Stimulated activated CD8-positive, alpha-beta memory T cell treated with anti-CD3 and anti-CD28 coated beads, Interleukin-15, amount 100 ng/mL, for 1 hour (primary cell): ENCODE results near the gene GTF3A.

Experiments
- DNase-seq: peaks from one replicate; pipeline ENCODE4 v3.0.0-alpha.2; 2020; ENCODE audit warnings: low read depth

GTF3A gene

DNA sequence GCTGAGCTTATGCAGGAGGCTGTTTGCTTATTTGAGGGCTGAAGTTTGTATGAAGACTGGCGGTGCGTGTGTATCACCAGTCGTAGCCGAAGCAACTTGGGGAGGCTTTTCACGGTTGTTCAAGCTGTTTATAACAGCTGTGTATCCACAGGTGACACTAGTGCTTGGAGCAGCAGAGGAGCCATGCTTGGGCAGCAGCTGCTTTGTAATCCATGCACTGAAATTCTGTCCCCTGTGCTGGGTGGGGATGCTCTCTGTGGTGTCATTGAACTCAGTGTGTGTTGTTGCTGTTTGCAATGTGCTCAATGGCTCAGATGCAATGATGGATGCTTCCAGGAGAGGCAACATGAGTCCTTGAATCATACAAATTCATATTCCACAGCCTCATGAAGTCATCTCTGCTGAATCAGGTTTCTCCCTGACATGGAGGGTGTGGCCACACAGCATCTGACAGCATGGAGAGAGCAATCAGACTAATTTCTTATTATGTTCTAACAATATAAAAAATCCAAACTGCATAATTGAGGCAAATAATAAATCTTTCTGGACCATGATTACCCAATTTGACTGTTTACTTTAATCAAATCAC, 18.8 kb upstream of the GTF3A start:
- no peak for DNase-seq

GRCh38 chr13:27406178-27406939, 18.1 kb upstream of the GTF3A start:
- DNase-seq = no peak

GRCh38 chr13:27408074-27408473, 16.3 kb upstream of the GTF3A start:
- no peak for DNase-seq

DNA sequence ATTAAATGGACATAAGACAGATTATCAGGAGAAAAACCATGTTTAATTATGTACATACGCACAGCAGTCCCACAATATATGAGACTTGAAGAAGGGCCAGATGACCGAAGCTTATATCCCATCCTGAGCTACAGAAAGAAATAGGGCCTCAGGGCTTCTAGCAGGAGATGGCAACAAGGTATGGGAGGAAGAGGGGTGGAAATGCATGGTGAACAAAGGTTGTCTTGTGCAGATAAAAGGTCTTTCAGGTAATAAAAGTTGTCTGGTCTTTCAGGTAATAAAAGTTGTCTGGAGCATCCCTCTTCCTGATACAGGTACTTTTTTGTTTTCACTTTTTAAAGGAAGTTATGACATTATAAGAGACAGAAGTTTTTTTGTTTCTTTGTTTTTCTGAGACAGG, 15.4 kb upstream of the GTF3A start:
- no peak for DNase-seq

GRCh38 chr13:27411341-27411740, 13.1 kb upstream of the GTF3A start:
- DNase-seq = no peak

DNA sequence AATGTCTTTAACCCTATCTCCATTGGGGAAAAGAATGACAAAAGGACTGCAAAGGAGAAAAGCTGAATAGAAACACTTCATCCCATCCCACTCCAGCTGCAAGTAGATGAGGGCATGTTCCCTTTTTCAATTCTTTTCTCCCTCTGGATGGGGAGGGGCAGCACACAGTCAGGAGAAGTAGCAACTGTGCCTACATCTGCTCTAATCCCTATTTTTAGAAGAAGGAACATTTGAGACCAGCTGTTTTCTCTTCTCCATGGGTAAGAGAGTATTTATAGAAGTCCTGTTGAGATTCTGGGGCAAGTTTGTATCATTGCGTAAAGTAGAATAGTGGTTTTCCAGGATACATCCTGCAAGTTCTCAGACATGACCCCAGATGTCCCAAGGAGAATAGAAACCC, 9.3 kb upstream of the GTF3A start:
- no peak for DNase-seq

DNA sequence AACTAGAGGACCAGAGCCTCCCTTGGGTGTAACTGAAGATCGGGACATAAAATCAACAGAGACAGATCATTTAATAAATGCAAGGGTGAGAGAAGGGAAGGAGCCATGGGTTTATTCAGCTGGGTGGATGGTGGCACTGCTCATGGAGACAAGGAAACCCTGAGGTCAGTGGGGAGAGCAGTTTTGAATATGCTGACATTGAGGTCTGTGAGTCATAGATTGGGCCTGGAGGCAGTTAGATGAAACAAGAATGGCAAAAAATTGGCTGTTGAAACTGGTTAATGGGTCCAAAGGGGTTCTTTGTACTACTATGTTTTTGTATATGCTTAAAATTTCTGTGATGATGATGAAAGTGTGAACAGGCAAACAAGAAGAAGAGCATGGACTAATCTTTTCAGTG, 5.1 kb upstream of the GTF3A start:
- no peak for DNase-seq

DNA sequence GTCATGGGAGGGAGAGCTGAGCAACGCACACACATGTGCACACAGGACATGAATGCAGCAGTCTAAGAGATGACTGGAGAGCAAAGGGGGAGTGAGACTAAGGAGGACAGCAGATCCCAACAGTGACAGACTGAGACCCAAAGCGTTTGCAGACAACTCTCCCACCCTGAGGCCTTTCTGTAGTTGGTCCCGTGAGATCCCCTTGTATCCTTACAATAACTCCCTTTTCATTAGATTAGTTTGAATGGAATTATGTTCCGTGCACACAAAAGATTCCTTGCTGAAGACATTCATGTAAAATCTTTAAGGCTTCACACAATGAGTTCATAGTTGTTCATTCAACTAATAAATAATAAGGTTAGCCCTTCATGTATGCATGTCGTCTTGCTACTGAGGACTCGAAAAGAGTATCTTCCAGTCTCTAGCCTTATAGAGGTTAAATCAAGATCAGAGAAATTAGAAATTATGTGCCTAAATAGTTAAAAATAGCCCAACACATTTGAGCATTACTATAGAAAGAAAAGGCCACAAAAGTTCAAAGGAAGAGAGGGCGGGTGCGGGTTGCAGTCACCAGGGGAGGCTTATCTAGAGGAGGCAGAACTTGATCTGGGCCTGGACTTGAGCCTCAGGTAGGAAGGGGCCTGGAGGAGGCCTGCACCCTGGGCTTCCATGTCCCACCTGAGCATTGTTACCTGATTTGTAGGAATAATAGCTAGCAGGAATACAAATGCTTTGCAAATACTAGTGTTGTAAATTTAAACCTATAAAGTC, 3.1 kb upstream of the GTF3A start:
- DNase-seq = no peak

DNA sequence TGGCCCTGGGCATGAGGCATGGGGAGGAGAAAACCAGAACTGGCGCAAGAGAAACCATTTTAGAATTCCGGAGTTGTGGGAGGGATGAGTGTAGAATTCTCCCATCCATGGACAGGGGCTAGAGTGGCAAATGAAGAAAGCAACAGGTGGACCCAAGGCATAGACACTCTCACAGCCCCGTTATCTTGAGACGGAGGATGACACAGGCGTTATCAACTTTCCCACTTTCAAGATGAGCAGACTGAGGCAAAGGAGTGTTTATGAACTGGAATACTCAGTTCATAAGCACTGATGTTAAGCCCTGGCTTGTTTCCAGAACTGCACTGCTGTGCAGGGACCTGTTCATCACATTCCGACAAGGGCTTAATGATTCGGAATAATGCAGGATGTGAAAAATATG, 1.1 kb upstream of the GTF3A start:
- no peak for DNase-seq

DNA sequence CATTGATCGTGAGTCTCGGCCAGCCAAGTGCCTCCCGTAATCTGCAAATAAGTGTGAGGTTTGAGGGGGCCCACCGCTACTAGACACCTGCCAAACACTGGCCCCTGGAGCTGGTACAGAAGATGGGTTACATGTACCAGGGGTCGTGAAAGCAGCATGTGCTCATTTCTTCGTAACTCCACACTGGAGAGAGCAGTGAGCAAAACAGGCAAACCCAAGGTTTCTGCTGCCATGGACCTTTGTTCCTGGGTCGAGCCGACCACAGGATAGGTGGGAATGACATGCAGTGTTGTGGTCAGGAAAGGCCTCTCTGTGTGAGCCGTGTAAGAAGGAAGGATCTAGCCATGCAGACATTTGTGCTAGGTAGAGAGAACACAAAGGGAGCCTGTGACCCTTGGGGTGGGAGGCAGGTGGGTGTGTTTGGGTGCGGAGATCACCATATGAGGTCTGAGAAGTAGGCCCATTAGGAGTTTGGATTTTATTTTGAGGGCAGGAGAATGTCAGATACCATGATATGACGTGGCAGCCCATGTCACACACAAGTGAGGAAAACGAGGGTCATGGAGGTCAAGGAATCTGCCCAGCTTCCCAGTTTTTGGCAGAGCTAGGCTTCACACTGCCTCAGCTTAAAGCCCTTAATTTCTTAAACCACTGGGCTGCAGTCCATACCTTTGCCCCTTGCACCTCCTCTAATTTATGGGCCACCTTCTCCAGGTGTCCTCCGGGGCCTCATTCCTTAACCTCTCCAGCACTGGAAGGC, 919 bp downstream of the GTF3A start:
- DNase-seq = no peak

- DNase-seq = peak; percentile 53
Observed at GRCh38 chr13:27425918-27426630, 1.7 kb downstream of the GTF3A start.

DNA sequence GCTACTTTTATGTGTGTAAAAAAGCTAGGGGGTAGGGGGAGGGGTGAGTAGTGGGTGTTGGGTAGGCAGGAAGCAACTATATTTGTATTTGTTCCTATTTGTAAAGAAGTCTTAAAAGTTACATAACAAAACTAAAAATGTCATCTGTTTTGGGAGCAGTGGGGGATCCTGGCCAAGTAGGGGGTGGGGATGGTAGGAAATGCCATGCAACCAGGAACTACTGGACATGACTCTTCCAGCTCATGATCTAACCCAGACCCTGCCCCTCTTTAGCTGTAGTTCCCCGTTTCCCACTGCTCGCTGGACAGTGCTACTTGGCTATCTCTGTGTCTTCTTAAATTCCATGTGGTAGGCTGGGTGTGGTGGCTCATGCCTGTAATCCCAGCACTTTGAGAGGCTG, 3.2 kb downstream of the GTF3A start:
- no peak for DNase-seq

DNA sequence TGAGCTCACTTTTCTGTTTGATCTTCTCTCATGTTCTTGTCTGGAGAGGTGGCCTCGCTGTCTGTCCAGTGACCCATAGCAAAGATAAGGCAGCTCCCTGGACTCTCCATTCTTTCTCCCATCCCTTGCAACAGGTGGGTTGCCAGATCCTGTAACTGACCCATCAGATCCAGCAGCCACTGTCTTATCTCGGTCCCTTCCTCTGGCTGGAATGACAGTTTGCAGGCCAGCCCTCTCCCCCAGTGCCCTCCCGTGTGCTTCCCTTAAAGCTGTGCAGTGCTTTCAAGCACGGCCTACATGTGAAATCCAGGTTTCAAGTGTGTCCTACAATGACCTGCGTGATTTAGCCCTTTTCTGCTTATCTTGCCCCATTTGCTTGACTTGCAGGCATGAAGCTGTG, 3.7 kb downstream of the GTF3A start:
- no peak for DNase-seq

GRCh38 chr13:27432180-27432579, 7.8 kb downstream of the GTF3A start:
- DNase-seq = no peak

DNA sequence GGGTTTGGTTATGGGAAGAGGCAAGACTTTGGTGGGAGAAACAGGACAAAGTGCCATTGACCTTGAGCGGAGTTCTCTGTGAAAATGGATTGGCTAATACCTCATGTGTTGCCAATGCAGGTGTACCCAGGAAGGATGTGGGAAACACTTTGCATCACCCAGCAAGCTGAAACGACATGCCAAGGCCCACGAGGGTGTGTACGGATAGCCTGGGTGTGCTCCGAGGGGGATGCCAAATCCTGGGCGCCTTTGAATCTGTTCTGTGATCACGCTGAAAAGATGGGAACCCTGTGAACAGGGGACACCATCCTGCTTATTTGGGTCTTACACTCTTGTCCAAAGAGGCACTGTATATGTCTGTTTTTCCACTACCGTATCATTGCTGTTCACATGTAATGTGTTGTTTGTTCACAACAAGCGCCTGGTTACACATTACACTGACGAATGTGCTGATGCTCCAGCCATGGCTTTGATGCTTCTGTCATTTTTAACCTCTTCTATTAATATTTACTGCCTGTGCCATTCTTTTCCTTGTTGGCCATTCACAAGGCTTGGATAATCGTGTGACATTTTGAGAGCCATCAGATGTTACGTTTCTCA, 8.3 kb downstream of the GTF3A start:
- DNase-seq = no peak

DNA sequence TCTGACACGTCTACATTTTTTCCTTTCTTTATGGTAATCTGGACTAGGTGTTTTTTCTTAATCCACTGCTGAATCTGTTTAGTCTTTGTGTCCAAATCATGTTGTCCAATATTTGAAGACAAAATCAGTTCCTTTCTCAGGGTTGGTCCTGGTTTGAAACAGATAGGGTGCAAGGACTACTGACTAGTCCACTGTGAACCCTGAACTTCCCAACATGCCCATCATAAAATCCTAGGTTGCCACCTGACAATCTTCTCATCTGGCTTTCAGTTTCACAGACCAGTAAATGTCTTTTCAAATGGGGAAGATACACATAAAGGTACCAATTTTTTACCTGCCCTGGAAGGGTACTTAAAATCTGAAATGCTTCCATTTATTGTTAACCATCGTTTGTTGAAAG, 12.7 kb downstream of the GTF3A start:
- no peak for DNase-seq

DNA sequence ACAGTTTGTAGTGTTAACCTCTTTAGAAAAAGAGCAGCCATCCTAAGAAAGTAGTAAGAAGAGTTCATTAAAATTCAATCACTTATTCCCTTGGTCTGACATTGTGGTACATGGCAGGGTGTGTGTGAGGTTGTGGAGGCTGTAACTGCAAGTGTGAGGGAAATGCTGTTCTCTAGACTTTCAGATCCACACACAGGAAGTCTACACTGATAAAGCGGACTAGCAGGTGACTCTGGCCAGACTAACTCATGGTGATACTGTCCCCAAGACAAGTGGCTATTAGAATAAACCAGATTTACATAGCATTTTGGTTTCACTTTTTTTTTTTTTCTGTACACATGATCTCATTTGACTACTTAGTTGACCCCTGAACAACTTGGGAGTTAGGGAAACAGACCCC, 16.0 kb downstream of the GTF3A start:
- no peak for DNase-seq

GRCh38 chr13:27442071-27442647, 17.7 kb downstream of the GTF3A start:
- no peak for DNase-seq

DNA sequence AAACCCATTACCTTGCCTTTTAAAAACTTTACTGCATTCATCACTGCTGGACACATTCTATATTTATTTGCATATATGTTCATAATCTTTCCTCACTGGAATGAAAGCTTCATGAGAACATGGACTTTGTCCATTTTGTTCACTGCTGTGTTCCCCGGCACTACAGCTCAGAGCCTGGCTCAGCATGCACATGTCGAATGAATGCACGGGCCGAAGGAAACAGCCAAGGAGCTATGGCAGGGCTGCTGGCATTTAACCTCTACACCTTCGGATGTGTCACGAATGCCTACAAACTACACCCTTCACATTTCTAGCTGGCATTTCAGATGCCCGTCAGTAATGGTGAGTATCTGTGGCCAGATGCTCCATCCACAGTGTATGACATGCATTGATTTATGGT, 18.4 kb downstream of the GTF3A start:
- DNase-seq = no peak

DNA sequence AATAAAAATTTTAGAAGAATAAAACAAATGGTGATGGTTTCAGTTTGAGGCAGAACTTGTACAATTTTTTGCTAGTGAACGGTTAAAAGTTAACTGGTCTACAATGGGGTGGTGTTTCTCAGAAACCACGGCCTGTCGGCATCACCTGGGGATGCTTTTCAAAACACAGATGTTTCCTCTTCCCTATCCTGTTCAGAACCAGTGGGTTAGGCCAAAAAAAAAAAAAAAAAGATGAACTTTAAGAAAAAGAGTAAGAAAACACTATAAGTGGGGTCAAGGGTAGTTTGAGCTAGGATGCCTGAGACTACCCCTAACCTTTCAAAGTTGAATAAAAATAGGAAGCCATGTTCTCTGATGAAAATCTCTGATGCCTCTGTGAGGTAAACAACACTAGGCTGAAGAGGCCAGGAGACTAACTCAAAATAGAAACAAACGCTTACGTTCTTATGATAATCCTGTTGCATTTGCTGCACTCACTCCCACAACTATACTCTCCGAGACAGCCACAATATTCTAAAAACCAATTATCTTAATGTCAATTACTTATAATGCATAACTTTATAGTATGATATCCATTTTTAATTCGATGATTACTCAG, 22.7 kb downstream of the GTF3A start:
- no peak for DNase-seq

GRCh38 chr13:27448308-27448707, 23.9 kb downstream of the GTF3A start:
- DNase-seq = no peak
